IPS DF 6.9 (cell line): Measurements from ENCODE around the gene PEAK3.

ENCODE experiments used
- DNase-seq: peaks from one replicate; pipeline ENCODE4 v3.0.0-alpha.2; 2013; ENCODE audit warnings: low read depth, low spot score
- H3K27ac ChIP-seq: one replicate; pipeline ENCODE4 v1.5.1; 2013; ENCODE audit warnings: low read length, control low read depth
- H3K27me3 ChIP-seq: 2 replicates; pipeline ENCODE4 v1.6.1; 2013; ENCODE audit warnings: mild to moderate bottlenecking, low read length; ENCODE audit not compliant: control insufficient read depth, insufficient read depth
- H3K36me3 ChIP-seq: 2 replicates; pipeline ENCODE4 v1.6.1; 2013; ENCODE audit warnings: low read length; ENCODE audit not compliant: control insufficient read depth, insufficient read depth
- H3K4me1 ChIP-seq: 2 replicates; pipeline ENCODE4 v1.6.1; 2013; ENCODE audit warnings: low read length; ENCODE audit not compliant: control insufficient read depth, insufficient read depth
- H3K4me3 ChIP-seq: 2 replicates; pipeline ENCODE4 v1.5.1; 2013; ENCODE audit warnings: mild to moderate bottlenecking, low read length
- H3K9me3 ChIP-seq: 2 replicates; pipeline ENCODE4 v1.6.1; 2013; ENCODE audit warnings: low read length, inconsistent platforms; ENCODE audit not compliant: control insufficient read depth, insufficient read depth
- WGBS: extraction: QIAGEN DNeasy Blood & Tissue Kit; methylation state at CpG from one replicate; pipeline ENCODE4 v1.1.7; 2013; ENCODE audit warnings: mixed read lengths, missing lambda C conversion rate; ENCODE audit not compliant: insufficient read length, insufficient coverage; 5-methylcytosine and 5-hydroxymethylcytosine counted together

Gene PEAK3

DNA sequence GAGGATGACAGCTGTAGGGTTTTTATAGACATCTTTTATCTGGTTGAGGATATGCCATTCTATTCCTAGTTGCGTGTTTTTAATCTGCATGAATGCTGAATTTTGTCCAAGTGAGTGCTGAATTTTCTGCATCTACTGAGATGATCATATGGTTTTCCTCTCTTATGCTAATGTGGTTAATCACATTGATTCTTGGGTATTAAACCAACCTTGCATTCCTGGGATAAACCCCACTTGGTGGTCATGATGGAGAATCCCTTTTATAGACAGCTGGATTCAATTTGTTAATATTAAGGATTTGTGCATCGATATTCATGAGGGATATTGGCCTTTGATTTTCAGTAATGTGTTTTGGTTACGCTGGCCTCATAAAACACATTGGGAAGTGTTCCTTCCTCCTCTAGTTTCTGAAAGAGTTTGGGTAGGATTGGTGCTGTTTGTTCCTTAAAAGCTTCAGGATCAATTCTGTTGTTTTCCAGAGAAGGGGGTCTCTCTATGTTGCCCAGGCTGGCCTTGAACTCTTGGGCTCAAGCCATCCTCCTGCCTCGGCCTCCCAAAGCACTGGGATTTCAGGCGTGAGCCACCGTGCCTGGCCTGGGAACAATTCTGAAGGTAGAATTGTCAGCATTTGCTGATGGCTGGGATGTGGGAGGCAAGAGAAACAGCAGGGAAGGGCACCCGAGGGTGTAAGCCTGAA is 33.3 kb upstream of the PEAK3 start:
- Histone ChIP-seq H3K36me3 (no peaks in the 10 kb centered on the region), H3K9me3 (no peaks in the 10 kb centered on the region), H3K27me3 (no peaks in the 10 kb centered on the region), H3K4me3 (no peak overlapping the region), H3K4me1 (no peaks in the 10 kb centered on the region), H3K27ac (no peak overlapping the region)
- DNase-seq: no peak
- no CpG with 5 or more reads among the region's 7 CpGs for whole genome bisulfite sequencing

- no peak overlapping the region for H3K4me3 ChIP-seq
- no CpG with 5 or more reads among the region's 28 CpGs for WGBS
- H3K4me1 ChIP-seq: peaks cover 2% of the 10 kb centered on the region
- H3K36me3 ChIP-seq: no peaks in the 10 kb centered on the region; the same call in 1 of the 2 replicates
- no peaks in the 10 kb centered on the region for H3K9me3 ChIP-seq
- DNase-seq: no peak
- H3K27me3 ChIP-seq: peaks cover 3% of the 10 kb centered on the region
- H3K27ac ChIP-seq: no peak overlapping the region
Measured at GRCh38 chr19:2312820-2313501, 31.0 kb upstream of the PEAK3 start.

DNA sequence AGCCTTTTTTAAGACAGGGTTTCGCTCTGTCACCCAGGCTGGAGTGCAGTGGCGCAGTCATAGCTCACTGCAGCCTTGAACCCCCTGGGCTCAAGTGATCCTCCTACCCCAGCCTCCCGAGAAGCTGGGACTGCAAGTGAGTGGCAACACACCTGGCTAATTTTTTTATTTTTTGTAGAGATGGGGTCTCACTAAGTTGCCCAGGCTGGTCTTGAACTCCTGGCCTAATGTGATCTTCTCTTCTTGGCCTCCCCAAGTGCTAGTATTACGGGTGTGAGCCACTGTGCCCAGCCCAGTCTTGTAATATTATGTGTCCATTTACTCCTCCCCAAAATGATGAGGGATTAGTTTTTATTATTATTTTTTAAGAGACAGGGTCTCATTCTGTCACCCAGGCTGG is 29.1 kb upstream of the PEAK3 start:
- Histone ChIP-seq H3K9me3 (no peaks in the 10 kb centered on the region), H3K4me3 (no peak overlapping the region), H3K4me1 (peaks cover 2% of the 10 kb centered on the region), H3K27me3 (peaks cover 3% of the 10 kb centered on the region), H3K36me3 (no peaks in the 10 kb centered on the region; the same call in 1 of the 2 replicates), H3K27ac (no peak overlapping the region)
- DNase-seq: no peak
- WGBS: no CpG with 5 or more reads among the region's 4 CpGs

DNA sequence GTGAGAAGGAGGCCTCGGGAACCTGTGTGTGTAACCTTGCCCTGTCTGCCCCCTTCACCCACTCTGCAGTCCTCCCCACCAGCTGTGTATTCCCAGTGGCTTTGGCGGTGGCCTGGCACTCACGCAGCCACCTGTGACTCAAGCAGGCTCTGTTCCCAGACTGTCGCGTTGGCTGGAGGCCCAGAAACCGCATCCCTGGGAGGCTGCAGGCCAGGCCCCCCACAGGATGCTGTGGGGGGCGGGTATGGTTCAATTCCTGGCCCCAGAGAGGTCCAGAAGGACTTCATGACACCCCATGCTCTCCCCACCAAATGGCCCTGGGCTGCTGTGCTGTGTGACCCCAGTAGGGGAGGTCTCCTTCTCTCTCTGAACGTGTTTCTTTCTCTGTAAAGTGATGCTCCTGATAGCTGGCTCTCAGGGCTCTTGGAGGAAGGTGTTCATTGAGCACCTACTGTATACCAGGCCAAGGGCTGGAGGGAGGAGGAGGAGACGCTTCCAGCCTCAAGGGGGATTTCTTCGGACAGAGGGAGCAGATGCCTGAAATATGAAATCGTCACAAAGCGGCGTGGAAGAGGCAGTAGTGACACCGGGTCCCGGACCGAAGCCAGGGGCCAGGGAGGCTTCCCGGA is 27.9 kb upstream of the PEAK3 start:
- Histone ChIP-seq H3K9me3 (no peaks in the 10 kb centered on the region), H3K36me3 (no peaks in the 10 kb centered on the region; the same call in 1 of the 2 replicates), H3K27ac (no peak overlapping the region), H3K4me1 (peaks cover 2% of the 10 kb centered on the region), H3K4me3 (no peak overlapping the region), H3K27me3 (peaks cover 3% of the 10 kb centered on the region)
- no CpG with 5 or more reads among the region's 17 CpGs for WGBS
- no peak for DNase-seq

- no peak for DNase-seq
- Histone ChIP-seq H3K36me3 (no peaks in the 10 kb centered on the region; the same call in 1 of the 2 replicates), H3K27ac (no peak within 1 kb of the TSS), H3K4me1 (peaks cover 2% of the 10 kb centered on the region), H3K4me3 (peak within 1 kb of the TSS; percentile 31; the same call in 1 of the 2 replicates), H3K27me3 (peaks cover 3% of the 10 kb centered on the region), H3K9me3 (no peaks in the 10 kb centered on the region)
- no CpG with 5 or more reads among the region's 63 CpGs for WGBS
Measured at GRCh38 chr19:2308114-2308556, 26.2 kb upstream of the PEAK3 start, which contains the start of gene LINGO3. Gene LINGO3, minus strand, starts transcription at chr19:2308154. Its CDS starts 16,378 bp downstream, at chr19:2291776.

DNA sequence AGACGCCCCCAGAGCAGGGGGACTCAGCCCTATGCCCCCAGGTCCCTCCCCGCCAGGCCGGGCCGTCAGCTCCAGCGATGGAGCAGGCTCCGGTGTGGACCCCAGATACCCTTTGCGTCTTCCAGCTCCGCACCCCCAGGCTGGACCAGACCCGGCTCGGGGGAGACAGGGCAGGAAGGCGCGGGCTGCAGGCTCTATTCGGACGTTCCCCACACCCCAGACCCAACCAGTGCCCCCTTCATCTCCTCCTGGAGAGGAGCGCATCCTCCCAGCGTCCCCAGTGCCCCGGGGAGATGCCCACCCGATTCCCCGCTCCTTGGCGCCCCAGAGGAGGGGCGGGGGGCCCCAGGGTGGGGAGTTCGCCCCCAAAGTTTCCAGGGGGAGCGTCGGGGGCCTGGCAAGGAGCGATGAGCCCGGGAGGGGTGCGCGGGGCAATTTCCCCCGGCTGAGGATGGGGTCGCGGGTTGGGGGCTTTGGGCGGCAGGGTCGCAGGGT is 25.6 kb upstream of the PEAK3 start:
- Histone ChIP-seq H3K4me1 (peaks cover 4% of the 10 kb centered on the region), H3K27me3 (peaks cover 3% of the 10 kb centered on the region), H3K9me3 (no peaks in the 10 kb centered on the region), H3K36me3 (no peaks in the 10 kb centered on the region; the same call in 1 of the 2 replicates), H3K4me3 (peak overlapping the region; percentile 20; the same call in 1 of the 2 replicates), H3K27ac (no peak overlapping the region)
- DNase-seq: no peak
- no CpG with 5 or more reads among the region's 33 CpGs for WGBS

GRCh38 chr19:2306971-2307370 is 25.0 kb upstream of the PEAK3 start:
- DNase-seq: no peak
- no peaks in the 10 kb centered on the region; the same call in 1 of the 2 replicates for H3K36me3 ChIP-seq

GRCh38 chr19:2306281-2306806 is 24.4 kb upstream of the PEAK3 start:
- H3K27ac ChIP-seq: no peak overlapping the region
- no peaks in the 10 kb centered on the region; the same call in 1 of the 2 replicates for H3K36me3 ChIP-seq
- DNase-seq: no peak
- WGBS: no CpG with 5 or more reads among the region's 19 CpGs
- H3K4me3 ChIP-seq: no peak overlapping the region
- H3K27me3 ChIP-seq: peaks cover 4% of the 10 kb centered on the region
- H3K9me3 ChIP-seq: no peaks in the 10 kb centered on the region
- H3K4me1 ChIP-seq: peaks cover 7% of the 10 kb centered on the region

More at GRCh38 chr19:2306971-2307370, 25.0 kb upstream of the PEAK3 start:
- Histone ChIP-seq H3K9me3 (no peaks in the 10 kb centered on the region), H3K4me3 (no peak overlapping the region), H3K4me1 (peaks cover 7% of the 10 kb centered on the region), H3K27ac (no peak overlapping the region), H3K27me3 (peaks cover 3% of the 10 kb centered on the region)
- WGBS: no CpG with 5 or more reads among the region's 17 CpGs

- peaks cover 8% of the 10 kb centered on the region for H3K4me1 ChIP-seq
- DNase-seq: no peak
Measured at GRCh38 chr19:2305452-2306280, 23.7 kb upstream of the PEAK3 start.

More at GRCh38 chr19:2305452-2306280, 23.7 kb upstream of the PEAK3 start:
- H3K36me3 ChIP-seq: no peaks in the 10 kb centered on the region; the same call in 1 of the 2 replicates
- no CpG with 5 or more reads among the region's 19 CpGs for WGBS
- H3K9me3 ChIP-seq: no peaks in the 10 kb centered on the region
- no peak overlapping the region for H3K27ac ChIP-seq
- peaks cover 4% of the 10 kb centered on the region for H3K27me3 ChIP-seq
- no peak overlapping the region for H3K4me3 ChIP-seq
